NCI-H2081 treated with DMSO at 0.1 percent for 48 hours (cell line): ENCODE results near the gene LYAR.

Experiments
- DNase-seq: peaks from one replicate; lab custom pipeline; 2025; lab: John Stamatoyannopoulos, UW

Gene LYAR

GRCh38 chr4:4316150-4316495 lies 26.2 kb upstream of the LYAR start:
- no peak for DNase-seq

GRCh38 chr4:4315461-4316149 lies 25.7 kb upstream of the LYAR start:
- no peak for DNase-seq

GRCh38 chr4:4311193-4311592 lies 21.2 kb upstream of the LYAR start:
- DNase-seq = no peak

- no peak for DNase-seq
Measured at GRCh38 chr4:4308800-4309441, 19.0 kb upstream of the LYAR start.

GRCh38 chr4:4306920-4307319 lies 17.0 kb upstream of the LYAR start:
- no peak for DNase-seq

GRCh38 chr4:4302416-4302815 lies 12.5 kb upstream of the LYAR start:
- DNase-seq = no peak

GRCh38 chr4:4302001-4302400 lies 12.0 kb upstream of the LYAR start:
- DNase-seq = no peak

GRCh38 chr4:4299006-4299405 lies 9.1 kb upstream of the LYAR start:
- no peak for DNase-seq

- DNase-seq = no peak
Measured at GRCh38 chr4:4296283-4296846, 6.4 kb upstream of the LYAR start.

- no peak for DNase-seq
Measured at GRCh38 chr4:4293279-4293678, 3.3 kb upstream of the LYAR start.

GRCh38 chr4:4289597-4289940 lies 385 bp downstream of the LYAR start:
- no peak for DNase-seq

GRCh38 chr4:4289055-4289454 lies 899 bp downstream of the LYAR start:
- no peak for DNase-seq

- no peak for DNase-seq
Measured at GRCh38 chr4:4288098-4288497, 1.9 kb downstream of the LYAR start.

GRCh38 chr4:4284827-4285618 lies 4.9 kb downstream of the LYAR start:
- DNase-seq = no peak

- no peak for DNase-seq
Measured at GRCh38 chr4:4281787-4282186, 8.2 kb downstream of the LYAR start.

GRCh38 chr4:4277531-4277930 lies 12.4 kb downstream of the LYAR start:
- DNase-seq = no peak

GRCh38 chr4:4274226-4274625 lies 15.7 kb downstream of the LYAR start:
- no peak for DNase-seq

- DNase-seq = no peak
Measured at GRCh38 chr4:4271912-4272311, 18.0 kb downstream of the LYAR start.

- DNase-seq = no peak
Measured at GRCh38 chr4:4270529-4270928, 19.4 kb downstream of the LYAR start.

GRCh38 chr4:4269856-4270255 lies 20.1 kb downstream of the LYAR start:
- no peak for DNase-seq

- no peak for DNase-seq
Measured at GRCh38 chr4:4269331-4269731, 20.6 kb downstream of the LYAR start.

- DNase-seq = no peak
Measured at GRCh38 chr4:4268776-4269175, 21.2 kb downstream of the LYAR start.

GRCh38 chr4:4267981-4268380 lies 22.0 kb downstream of the LYAR start:
- DNase-seq = no peak
